NCI-H1694 treated with DMSO at 0.1 percent for 48 hours (cell line): Measurements from ENCODE around the gene TMEM121.
A peak's percentile ranks its signal among the peaks of the same experiment; 100 is the strongest.

Experiments used
- DNase-seq: peaks from one replicate; lab custom pipeline; 2025; lab: John Stamatoyannopoulos, UW

Gene TMEM121

DNA sequence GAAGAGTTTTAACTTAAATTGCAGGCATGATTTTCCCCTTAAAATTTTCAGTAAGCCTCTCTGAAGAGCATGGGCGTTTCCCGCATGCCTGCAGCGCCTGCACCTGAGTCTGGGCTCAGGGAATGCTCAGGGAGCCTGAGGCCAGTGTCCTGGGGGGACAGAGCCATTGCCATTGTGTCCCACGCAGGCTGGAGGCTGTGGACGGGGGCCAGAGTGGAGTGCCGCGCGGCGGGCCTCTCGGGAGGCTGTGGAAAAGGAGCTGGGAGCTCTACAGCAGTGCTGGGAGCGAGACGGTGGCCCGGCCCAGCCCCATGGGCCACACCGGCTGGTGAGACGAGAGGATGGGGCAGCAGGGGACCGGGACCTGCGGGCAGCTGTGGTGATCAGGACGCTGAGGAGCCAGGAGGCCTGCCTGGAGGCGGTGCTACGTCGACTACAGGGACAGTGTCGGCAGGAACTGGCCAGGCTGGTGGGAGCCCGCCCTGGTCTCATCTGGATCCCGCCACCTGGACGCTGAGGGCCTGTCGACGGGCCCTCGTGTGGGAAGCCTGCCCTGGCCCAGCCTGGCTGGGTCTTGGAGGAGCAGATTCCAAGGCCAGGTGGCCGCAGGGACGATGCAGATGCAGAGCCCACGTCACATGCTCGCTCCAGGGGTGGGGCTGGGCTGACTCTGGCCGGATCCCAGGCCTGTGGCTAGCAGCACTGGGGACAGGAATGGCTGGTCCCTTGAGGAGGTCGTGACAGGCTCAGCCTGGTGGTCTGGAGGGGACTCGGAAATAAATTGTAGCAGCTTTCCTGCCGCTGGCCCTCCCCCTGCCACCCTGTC lies 27.7 kb upstream of the TMEM121 start:
- DNase-seq, result no peak

DNA sequence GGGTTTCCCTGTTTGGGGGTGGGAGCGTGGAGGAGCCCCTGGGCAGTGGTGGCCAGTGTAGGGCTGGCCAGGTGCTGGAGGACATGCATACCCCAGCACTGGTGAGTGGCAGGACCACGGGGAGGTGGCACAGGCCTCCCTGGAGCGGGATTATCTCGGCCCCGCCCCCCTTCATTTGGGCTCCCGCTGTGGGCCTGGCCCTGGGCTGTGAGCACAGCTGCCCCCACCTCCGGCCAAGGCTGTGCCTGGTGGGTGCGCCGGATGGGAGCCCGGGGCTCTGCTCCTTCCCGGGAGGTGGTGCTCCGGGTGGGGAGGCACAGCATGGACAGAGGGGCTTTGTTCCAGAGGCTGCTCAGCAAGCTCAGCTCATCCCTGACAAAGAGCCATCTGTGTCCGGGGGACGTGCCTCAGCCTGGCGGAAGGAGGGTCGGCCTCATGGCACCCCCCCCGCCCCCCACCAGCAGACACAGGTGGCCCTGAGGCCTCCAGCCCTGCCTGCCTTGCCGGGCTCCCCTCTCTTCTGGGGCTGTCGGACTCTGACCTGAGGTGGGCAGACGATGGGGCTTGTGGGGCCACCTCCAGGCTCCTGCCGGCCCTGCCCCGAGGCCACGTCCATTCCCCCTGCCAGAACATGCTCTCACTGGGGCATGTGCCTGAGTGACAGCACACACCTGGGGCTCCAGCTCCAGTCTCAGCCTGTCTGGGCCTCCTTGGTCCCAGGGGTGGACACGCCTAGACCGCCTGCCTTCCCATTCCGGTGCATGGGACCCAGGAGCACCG lies 26.9 kb upstream of the TMEM121 start:
- no peak for DNase-seq

DNA sequence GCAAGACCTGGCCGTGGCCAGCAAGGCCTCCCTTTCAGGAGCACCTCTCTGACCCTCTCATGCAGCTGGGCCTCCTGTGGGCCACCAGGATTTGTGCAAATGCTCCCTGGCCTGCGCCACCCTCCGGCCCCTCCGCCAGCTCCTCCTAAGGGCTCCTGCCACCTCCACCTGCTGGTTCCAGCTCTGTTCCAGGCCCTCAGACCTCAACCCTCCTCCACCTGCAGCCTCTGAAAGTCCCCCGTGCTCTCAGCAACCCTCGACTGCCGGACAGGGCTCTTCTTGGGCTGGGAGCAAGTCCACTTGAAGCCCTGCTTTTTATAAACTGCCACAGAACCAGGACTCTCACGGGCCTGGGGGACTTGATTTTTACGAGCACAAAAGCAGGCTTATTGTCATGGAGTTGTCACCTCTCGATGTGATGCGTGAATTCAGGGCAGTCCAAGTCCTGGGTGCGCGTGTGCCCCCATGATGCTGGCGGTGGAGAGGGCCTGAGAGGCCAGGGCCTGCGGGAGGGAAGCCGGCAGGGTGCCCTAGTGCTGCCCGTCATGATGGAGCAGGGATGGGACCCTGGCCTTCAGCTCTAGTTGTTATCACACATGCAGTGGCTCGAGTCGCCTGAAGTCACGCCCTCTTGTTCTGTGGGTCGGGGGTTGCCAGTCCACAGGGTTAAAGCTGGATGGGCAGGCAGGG lies 26.2 kb upstream of the TMEM121 start:
- no peak for DNase-seq

DNA sequence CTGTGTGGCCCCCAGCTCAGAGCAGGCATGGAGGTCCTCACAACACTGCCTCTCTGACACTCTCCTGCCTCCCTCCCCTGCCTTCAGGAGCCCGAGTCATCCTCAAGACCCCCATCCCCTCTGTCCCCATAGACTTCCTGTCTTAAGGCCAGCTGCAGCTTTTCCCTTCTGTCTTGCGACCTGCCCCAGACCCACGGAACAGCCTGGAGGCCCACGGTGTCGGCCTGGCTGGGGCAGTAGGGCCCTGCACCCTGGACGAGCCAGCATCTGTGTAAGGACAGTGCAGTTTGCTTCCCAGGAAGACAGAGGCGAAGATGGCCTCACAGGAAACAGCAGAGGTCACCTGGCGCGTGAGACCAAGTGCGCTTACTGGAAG lies 25.7 kb upstream of the TMEM121 start:
- no peak for DNase-seq

DNA sequence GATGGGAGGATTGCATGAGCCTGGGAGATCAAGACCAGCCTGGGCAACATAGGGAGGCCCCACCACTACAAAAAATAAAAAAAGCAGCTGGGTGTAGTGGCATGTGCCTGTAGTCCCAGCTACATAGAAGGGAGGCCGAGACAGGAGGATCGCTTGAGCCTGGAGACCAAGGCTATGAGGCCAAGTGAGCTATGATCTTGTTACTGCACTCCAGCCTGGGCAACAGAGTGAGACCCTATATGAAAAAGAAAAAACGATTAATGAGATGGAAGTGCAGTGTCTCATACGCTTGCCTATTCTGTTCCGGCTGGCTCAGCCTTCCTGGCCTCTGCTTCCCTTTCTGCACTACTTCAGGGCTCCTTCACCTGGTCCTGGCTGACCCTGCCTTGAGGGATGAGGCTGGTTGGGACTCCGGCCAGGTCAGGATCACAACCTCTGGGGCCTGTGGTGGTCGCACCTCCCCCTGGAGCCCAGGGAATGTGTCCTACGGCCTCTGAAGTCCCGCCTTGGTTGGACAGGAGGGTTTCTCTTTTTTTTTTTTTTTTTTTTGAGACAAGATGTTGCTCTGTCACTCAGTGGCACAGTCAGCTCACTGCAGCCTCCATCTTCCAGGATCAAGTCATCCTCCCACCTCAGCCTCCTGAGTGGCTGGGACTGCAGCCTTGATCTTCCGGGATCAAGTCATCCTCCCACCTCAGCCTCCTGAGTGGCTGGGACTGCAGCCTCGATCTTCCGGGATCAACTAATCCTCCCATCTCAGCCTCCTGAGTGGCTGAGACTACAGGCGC lies 24.7 kb upstream of the TMEM121 start:
- DNase-seq, result no peak

DNA sequence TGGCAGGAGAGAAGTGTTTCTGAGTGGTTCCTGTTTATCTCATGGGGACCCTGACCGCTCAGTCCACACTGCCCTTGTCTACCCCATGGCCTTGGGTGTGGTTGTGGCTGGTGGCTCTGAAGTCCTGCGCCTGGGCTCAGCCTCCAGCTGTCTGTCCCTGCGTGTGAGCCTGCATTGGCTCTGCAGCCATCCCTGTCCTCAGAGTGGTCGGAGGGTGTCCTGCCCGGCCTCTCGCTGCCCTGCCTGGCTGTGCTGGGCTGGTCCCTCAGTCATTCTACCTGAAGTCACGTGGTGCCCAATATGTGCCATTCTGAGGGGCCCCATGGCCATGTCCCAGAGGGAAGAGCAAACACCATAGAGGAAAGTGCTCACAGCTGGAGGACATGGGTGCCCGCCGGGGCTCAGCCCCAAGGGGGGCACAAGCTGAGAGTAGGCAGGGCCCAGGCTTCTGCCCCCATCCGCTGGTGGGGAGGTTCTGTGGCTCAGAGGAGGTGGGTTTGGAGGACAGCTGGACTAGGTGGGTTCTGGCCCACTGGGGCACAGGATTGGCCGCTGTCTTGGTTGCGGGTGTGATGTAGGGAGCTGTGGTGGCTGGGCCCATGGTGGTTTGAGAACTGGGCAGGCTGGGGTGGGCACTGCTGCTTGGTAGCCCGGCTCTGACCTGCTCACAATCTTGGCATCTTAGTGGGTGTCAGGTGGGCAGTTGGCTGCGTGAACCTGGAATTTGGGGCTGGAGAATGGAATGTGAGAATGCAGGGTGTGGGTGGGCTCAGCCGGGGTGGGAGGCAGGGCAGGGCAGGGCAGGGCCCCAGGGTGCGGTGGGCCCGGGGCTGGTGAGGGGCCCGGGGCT lies 23.7 kb upstream of the TMEM121 start:
- no peak for DNase-seq

DNA sequence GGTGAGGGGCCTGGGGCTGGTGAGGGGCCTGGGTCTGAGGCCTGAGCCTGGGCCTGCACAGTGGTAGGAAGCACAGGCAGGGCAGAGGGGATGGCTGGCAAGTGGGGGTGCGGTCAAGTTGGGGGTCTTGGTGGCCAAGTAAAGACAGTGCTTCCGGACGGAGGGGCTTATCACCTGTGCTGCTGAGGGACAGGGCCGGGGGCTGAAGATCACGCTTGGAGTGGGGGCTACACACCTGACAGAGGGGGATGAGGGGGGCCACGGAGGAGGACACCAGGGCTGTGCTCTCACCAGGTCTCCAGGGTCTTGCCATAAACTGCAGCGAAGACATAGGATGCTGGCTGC lies 23.1 kb upstream of the TMEM121 start:
- no peak for DNase-seq

DNA sequence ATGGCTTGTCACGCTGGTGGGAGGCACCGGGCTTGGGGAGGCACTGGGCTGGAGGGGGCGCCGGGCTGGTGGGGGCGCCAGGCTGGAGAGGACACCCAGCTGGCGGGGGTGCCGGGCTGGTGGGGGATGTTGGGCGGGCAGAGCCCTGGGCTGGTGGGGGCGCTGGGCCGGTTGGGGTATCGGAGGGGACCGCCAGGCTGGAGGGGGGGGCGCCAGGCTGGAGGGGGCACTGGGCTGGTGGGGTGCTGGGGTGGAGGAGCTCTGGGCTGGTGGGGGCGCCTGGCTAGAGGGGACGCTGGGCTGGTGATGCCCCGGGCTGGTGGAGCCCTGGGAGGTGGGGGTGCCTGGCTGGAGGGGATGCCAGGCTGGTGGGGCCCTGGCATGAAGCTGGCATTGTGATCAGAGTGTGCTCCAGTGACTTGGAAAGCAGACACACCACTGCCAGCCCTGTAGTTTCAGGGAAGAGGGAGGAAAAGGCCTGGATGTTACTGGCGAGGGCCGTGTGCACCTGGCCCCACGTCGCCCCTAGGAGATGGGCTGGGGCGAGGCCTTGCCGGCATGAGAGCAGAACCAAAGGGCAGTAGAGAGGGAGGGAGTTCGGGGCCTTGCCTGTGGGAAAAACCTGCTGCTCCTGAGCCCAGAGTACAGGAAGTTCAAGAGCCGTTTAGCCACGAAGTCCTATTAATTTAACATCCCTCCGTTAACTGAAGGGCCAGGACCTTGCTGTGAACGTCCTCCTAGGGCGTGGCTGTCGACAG lies 22.3 kb upstream of the TMEM121 start:
- DNase-seq, result no peak

DNA sequence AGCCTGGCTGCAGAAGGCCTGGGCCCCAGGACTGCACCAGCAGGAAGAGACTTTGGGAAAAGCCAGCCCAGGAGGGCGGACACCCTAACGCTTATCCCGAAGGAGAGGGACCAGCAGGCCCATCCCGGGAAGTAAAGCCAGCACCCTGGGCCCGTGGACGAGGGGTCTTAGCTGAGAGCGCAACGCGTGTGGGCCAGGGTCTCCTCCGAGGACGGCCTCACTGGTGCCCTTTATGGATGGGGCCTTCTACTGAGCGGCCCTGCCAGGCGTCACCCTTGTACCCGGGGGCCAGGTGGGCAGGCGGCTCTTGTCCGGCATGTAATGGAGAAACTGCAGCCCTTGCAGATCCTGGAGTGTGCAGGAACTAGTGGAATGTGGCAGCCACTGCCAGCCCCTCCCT lies 21.3 kb upstream of the TMEM121 start:
- no peak for DNase-seq

DNA sequence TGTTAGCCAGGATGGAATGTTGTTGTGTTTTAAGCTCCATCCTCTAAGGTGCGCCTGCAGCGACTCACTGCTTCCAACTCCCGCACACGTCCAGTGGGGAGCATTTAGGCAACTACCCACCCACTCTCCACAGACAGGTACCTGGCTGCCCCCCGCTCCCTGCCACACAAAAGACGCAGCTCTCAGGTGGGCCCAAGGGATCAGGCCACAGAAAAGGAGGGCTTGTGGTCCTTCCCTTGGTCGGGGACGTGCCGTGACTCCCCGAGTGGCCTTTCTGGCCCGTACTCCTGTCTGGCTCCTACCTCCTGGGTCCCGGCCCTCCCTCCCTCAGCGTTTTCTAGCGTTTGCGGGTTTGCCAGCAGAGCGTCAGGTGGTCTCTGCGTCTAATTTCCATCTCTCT lies 19.1 kb upstream of the TMEM121 start:
- DNase-seq, result no peak

DNA sequence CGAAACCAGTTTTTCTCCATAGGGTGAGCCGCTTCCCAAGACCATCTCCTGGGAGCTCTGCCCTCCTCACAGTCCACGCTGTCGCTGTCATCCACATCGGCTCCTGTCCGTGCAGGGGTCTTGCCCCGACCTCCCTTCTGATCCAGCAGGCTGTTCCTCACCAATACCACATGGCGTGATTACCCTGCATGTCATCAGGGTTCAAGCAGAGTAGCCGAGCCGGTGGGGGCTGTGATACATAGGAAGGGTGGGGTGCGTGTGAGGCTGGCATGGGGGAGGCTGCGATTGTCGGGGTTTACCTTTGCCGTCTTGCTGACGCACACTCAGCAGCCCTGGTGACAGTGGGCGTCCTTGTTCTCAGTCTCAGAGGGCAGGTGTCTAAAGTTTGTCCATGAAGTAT lies 18.3 kb upstream of the TMEM121 start:
- no peak for DNase-seq

DNA sequence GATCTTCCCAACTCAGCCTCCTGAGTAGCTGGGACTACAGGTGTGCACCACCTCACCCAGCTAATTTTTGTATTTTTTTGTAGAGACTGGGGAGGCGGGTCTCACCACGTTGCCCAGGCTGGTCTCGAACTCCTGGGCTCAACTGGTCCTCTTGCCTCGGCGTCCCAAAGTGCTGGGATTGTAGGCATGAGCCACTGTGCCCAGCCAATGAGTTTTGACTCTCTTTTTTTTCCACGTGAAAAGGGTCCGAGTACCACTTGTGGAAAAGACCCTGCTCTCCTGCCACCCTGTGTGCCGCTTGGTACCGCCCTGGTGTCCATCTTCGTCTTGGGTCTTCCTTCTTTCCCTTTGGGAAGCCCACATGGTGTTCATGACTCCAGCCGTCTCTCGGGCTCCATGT lies 17.8 kb upstream of the TMEM121 start:
- no peak for DNase-seq

DNA sequence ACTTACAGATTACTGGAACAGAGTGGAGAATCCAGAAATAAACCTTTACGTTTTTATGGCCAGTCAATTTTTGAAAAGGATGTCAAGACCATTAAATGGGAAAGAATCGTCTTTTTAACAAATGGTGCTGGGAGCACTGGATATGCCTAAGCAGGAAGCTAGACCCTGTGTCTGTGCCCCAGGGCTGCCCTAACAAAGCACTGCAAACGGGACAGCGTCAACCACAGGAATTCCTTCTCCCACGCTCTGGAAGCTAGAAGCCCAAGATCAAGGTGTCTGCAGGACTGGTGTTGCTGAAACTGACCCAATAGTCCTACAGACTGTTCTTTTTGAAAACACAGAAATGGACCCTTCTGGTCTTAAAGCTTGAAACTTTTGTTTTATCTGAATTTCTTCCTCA lies 9.3 kb upstream of the TMEM121 start:
- no peak for DNase-seq

DNA sequence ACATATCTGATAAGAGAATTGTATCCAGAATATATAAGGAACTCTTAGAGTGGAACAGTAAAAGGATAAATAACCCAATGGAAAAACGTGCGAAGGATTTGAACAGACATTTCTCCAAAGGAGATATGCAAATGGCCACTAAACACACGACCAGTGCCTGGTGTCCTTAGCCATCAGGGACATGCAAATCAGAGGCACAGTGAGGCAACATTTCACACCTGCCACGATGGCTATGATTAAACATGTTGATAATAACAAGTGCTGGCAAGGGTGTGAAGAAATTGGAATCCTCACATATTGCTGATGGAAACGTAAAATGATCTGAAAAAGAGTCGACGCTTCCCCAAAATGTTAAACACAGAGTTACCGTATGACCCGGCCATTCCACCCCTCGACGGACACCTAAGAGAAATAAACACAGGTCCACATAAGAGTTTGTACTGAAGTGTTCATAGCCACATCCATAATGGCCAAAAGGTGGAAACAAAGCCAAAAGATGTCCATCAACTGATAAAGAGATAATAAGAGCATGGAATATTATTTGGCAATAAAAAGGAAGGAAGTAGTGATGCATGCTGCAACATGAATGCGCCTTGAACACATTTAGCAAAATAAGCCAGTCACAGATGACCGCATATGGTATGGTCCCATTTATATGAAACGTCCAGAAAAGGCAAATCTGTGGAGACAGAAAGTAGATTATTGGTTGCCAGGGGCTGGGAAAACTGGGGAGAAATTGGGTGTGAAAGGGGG lies 6.3 kb upstream of the TMEM121 start:
- DNase-seq, result no peak

DNA sequence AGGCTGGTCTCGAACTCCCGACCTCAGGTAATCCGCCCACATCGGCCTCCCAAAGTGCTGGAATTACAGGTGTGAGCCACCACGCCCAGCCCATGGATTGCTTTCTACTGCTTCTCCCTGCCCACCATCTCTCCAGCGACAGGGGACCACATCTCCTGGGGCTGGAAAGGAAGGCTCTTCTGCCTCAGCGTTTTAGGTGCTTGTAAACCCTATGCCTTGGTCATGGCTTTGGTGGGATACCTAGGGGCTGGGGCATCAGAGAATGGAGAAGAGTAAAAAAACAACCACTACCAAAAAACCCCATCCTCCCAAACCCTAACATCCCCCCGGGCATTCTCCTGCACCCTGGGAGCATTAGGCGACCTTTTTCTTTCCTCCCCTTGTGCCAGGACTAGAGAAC lies 1.1 kb upstream of the TMEM121 start:
- DNase-seq, result no peak

DNA sequence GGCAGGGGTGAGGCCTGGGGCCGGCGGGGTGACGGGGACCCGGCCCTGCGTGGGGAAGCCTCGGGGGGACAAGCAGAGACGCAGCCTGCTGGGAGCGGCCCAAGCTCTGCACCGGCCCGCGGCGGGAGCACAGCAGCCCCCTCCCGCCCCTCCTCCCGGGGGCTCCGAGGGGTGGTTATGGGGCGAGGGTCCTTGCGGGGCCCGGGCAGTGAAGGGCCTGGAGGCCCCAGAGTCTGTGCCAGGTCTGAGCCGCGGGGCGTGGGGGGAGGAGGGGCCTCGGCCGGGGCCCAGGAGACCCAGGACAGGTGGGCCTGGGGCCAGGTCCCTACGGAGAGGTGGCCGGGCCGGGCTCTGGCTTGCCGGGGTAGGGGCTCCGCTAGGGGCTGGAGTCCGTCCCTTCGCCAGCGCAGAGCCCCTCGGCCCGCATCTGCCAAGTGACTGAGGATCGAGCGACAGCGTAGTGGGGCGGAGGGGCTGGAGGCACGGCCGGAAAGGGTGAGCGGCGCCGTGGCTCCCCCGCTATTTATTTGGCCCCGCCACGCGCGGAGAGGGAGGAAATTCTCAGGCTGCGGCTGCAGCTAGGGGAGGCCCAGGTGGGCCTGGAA lies 495 bp downstream of the TMEM121 start:
- no peak for DNase-seq

DNA sequence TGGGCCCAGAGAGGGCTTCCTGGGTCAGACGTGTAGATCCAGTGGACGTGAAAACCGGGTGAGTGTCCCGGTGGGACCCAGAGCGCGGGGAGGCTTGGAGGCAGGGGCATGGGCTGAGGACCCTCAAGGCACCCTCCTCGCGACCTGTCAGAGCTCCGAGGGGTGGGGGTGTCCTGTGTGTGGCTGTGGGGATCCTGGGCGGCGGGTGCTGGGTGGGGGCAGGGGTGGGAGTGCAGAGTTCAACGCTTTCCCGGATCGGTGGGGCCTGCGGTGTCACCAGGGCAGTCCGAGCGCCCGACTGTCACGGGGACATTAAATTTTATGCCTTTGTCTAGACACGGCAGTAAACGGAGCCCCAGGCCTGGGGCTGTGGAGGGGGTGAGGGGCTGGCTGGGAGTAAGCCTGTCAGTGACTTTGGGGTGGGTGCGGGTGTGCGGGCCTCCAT lies 1.0 kb downstream of the TMEM121 start:
- DNase-seq, result no peak

DNA sequence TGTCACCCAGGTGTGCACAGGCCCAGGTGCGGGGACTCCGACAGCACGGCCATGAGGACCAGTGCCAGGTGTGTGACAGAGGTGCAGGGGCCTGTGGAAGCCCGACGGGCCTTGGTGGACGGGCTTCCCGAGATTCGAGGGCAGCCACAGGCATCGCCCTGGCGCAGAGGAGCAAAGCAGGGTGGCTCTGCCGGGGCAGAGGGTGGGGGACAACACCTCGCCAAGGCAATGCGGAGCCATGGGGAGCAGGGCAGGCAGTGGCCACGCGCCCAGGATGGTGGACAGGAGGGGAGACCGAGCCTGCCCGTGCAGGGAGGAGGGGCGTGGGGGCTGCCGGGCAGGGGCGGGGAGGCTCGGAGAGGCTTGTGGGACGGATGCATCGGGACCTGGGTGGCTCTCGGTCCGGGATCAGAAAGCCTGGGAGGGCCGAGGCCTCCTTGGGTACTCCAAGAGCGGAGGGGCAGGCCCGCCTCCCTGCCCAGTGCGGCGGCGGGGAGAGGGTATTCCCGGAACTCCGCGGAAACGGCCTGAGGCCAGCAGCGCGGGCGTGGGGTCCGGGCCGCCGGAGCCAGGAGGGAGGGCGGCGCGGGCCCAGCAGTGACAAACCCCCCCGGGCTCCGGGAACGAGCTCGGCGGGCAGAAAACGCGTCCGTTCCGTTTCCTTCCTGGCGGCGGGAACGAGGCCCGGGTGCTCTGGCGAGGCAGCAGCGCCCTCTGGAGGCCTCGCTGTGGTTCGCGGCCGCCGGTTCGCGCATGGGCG lies 1.6 kb downstream of the TMEM121 start:
- peak; percentile 86 for DNase-seq
